GM18526 (cell line): ENCODE data around the gene CHI3L1.

ENCODE experiments used
- POLR2A ChIP-seq: IDR thresholded peaks from 3 replicates; pipeline ENCODE4 v1.6.1; 2011; ENCODE audit not compliant: insufficient read length; ENCODE audit errors: extremely low read depth

Gene CHI3L1

DNA sequence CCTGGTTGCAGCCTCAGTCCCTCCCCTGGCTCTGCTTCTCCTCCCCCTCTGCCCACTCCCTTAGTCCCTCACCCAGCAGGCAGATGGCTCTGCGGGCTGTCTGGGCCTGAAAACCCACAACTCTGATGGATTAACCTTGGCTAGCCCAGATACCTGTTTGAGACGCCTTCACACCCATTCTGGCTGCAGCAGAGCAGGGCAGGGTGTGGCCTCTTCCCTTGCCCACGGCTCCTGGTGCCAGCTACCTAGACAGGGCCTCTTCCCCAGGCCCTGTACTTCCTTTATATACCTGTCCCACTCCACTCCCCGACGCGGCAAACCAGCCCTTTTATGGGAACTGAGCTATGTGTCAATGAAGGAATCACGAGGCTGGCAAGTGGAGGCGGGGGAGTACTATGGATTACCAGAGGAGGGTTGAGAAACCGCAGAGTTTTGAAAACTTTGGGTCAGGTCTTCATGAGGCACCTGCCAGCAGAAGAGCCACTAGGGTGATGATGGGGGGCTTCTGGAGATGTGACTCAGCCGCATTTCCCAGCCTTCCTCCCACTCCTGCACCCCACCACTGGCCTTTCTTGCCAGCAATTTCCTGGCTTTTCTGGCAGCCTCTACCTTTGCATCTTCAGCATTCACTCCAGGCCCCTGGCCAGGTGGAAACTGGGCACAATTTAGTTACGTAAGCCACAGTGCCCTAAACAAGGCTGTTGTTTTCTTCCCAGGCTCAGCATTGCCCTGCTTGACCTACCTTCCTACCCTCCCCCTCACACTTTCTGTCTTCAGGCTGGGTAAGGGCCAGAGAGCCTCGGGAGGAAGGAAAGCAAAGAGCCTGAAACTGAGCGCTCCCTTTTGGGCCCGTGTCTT, at the start of gene CHI3L1:
Gene CHI3L1, minus strand, starts transcription at position 259 of the 858 bp plus-strand sequence. Its CDS starts 81 bp downstream, at position 178.
- no peak for TF ChIP-seq POLR2A

GRCh38 chr1:203229471-203230135, 43.1 kb upstream of the CHI3L1 start, which contains the start of gene CHIT1:
CHIT1 (minus strand) TSS chr1:203229673; CDS start chr1:203229636, 37 bp downstream.
- no peak for TF ChIP-seq POLR2A

DNA sequence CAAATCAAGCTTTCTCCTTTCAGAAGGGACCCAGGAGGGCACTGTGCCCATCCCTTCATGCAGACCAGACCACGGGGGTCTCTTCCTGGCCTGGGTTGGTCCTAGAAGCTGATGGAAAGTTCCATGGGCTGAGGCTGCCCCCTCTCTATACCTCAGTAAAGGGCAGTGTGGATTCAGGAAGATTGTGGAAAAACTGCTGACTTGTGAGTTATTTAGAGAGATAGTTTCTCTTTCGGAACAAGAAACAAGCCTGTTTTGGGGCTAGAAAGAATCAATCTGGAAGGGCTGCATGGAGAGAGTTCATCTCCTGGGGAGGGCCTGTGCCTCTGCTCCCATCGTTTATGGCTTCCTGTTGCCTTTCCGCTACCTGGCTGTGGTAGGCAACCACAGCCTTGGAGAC, 42.2 kb upstream of the CHI3L1 start:
- TF ChIP-seq POLR2A = no peak

GRCh38 chr1:203227371-203228083, 41.0 kb upstream of the CHI3L1 start:
- TF ChIP-seq POLR2A = no peak

- no peak for TF ChIP-seq POLR2A
These were observed 38.6 kb upstream of the CHI3L1 start for GRCh38 chr1:203225071-203225470.

DNA sequence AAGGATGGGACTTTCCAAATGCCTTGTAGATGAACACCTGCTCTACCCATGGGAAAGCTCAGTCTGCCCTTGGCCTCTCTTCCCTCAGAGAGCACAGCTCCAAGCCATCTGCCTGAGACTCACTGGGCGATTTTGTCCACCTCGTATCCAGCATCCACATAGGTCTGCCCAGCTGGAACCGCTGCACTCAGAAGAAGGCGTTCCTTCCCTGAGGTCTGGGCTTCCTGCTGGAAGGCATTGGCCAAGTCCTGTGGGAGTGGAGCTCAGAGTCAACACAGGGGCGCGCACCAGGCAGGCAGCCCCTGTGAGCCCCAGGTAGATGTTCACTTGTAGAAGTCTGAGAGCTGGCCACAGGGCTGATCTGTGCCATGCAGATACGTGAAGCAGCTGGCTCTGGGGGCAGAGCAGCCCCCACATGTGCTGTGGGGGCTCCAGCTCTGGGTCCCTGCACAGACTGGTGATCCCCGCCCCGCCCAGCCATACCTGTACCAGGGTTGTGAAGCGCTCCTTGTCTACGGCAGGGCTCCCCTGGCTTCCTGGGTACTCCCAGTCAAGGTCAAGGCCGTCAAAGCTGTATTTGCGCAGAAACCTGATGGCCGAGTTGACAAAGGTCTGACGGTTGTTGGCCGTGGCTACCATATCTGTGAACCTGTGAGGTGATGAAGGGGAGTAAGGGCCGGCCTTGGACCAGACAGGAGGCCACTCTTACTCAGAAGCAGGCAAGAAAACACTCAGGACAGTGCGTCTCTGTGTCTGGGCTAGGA, 36.7 kb upstream of the CHI3L1 start:
- no peak for TF ChIP-seq POLR2A

DNA sequence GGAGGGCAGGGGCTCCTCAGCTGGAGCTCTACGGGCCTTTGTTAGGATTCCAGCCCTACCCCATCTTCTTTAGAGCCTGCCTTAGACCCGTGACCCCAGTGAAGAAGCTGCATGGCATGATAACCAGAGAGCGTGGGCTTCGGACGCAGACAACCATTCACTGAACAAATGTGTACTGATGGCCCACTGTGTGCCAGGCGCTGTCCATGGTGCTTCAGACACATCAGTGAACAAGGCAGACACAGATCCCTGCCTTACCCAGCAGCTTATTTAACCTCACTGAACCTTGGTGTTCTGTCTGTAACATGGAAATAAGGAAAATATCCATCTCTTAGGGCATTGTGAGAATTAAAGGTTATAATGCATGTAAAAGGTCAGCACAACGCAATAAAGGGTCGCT, 33.4 kb upstream of the CHI3L1 start:
- TF ChIP-seq POLR2A = no peak

- no peak for TF ChIP-seq POLR2A
These were observed 32.7 kb upstream of the CHI3L1 start for GRCh38 chr1:203219171-203219570.

DNA sequence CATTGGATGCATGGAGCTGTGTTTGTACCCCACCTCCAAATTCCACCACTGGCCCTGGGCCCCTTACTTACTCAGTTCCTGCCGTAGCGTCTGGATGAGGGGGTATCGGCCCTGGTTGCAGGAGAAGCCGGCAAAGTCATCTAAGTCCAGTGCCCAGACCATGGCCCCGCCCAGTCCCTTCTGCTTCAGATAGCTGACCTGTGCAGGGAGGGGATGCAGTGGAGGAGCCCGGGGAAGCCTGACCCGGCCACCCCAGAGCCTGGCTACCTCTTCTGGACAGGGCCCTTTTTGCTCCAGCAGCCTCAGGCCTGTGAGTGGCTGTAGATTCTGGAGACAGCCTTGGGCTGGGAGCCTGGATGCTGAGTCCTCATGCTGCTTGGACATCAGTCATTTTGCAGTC, 31.2 kb upstream of the CHI3L1 start:
- no peak for TF ChIP-seq POLR2A

GRCh38 chr1:203217139-203217655, 30.7 kb upstream of the CHI3L1 start:
- no peak for TF ChIP-seq POLR2A

- no peak for TF ChIP-seq POLR2A
These were observed 30.0 kb upstream of the CHI3L1 start for GRCh38 chr1:203216274-203217138.

- no peak for TF ChIP-seq POLR2A
These were observed 29.1 kb upstream of the CHI3L1 start for GRCh38 chr1:203215573-203215972.

- no peak for TF ChIP-seq POLR2A
These were observed 28.4 kb upstream of the CHI3L1 start for GRCh38 chr1:203214871-203215270.

DNA sequence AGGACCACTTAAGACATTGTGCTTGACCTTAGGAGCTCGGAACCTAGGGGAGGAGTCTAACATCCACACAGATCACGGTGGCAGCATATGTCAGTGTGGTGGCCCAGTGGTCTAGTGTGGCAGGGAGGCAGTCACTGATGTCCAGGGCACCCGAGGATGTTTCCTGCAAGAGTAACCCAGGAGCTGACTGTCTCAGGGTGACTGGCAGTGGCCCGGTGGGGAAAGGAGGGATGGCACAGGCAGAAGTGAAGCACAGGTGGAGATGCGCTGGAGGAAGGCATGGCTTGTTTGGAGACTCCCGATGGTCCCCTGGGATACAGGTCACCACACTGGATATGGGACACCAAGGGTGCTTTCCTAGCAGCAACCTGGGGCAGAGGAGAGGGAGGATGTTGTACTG, 26.6 kb upstream of the CHI3L1 start:
- no peak for TF ChIP-seq POLR2A

DNA sequence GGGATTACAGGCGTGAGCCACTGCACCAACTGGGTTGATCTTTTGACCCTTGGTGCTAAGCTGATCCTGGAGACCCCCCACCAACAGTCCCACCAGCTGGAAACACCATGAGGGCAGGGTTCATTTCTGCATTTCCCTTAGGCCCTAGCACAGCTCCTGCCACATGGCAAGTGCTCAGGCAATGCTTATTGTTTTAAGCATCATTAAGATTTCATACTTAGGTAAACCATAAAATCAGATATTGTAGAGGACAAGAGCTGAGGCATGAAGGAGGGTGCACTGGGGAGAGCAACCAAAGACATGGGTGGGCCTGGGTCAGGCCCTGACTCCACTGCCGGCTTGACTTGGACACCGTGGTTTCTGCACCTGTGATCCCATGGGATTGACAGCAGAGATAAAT, 25.3 kb upstream of the CHI3L1 start:
- TF ChIP-seq POLR2A = no peak
